K562 (cell line): Measurements from ENCODE around the gene SCPEP1.

Experiments
- CHD2 ChIP-seq: IDR thresholded peaks from 2 replicates; pipeline ENCODE4 v1.6.1; 2011; ENCODE audit warnings: low read depth, low read length
- COPS2 ChIP-seq: fragments of 450-650 bp; conservative IDR thresholded peaks from 2 replicates; pipeline ENCODE4 v1.6.1; 2016; ENCODE audit warnings: mild to moderate bottlenecking, moderate library complexity
- EP300 ChIP-seq: IDR thresholded peaks from 2 replicates; pipeline ENCODE4 v1.6.1; 2012; ENCODE audit warnings: low read length, improper control_type of control experiment
- JUND ChIP-seq, 2 experiments: IDR thresholded peaks; 2 replicates in 1 of 2; 3 replicates in 1 of 2; pipeline ENCODE4 v1.6.1; 2011; ENCODE audit warnings: borderline replicate concordance in 2 of 2, low read depth in 2 of 2, low read length in 2 of 2, improper control_type of control experiment in 1 of 2, missing biosample characterization in 1 of 2, missing genetic modification characterization in 1 of 2, missing genetic modification reagents in 1 of 2
- KLF10 ChIP-seq: fragments of 250-450 bp; sonication (Bioruptor Pico); IDR thresholded peaks from 2 replicates; pipeline ENCODE4 v1.6.1; 2021; ENCODE audit warnings: matching md5 sums
- NCOA6 ChIP-seq: fragments of 450-650 bp; IDR thresholded peaks from 2 replicates; pipeline ENCODE4 v1.6.1; 2017; ENCODE audit warnings: mild to moderate bottlenecking
- POLR2AphosphoS5 ChIP-seq: IDR thresholded peaks from 2 replicates; pipeline ENCODE4 v1.6.1; 2011; ENCODE audit warnings: mild to moderate bottlenecking, low read depth, low read length, moderate library complexity; ENCODE audit not compliant: control insufficient read depth, insufficient read depth
- ZNF146 ChIP-seq: IDR thresholded peaks from one replicate; pipeline ENCODE4 v1.6.1; 2018; ENCODE audit warnings: missing compliant biosample characterization; ENCODE audit not compliant: unreplicated experiment
- ZNF740 ChIP-seq, 3 experiments: fragments of 200-800 bp in 1 of 3; sonication (Bioruptor generic) in 1 of 3; sonication (generic) in 1 of 3; formaldehyde crosslinking in 1 of 3; IDR thresholded peaks; 2 replicates each; pipeline versions ENCODE4 v1.6.1 to v1.8.0; 2016 to 2022; ENCODE audit warnings: mild to moderate bottlenecking in 2 of 3, missing compliant biosample characterization in 2 of 3, missing genetic modification characterization in 2 of 3, missing genetic modification reagents in 1 of 3
- TF ChIP-seq, protein P1 (sequence below), 2 experiments: fragments of 450-650 bp in 1 of 2; sonication (generic) in 1 of 2; formaldehyde crosslinking in 1 of 2; IDR thresholded peaks in 1 of 2; conservative IDR thresholded peaks in 1 of 2; 2 replicates each; pipeline versions ENCODE4 v1.6.1 to v1.8.1; 2016 to 2023; ENCODE audit warnings: mild to moderate bottlenecking in 2 of 2, moderate library complexity in 2 of 2, inconsistent platforms in 1 of 2, missing genetic modification reagents in 1 of 2
- TF ChIP-seq, protein P2 (sequence below): fragments of 450-650 bp; IDR thresholded peaks from 2 replicates; pipeline ENCODE4 v1.6.1; 2017; ENCODE audit warnings: antibody characterized with exemption, mild to moderate bottlenecking

DNA sequence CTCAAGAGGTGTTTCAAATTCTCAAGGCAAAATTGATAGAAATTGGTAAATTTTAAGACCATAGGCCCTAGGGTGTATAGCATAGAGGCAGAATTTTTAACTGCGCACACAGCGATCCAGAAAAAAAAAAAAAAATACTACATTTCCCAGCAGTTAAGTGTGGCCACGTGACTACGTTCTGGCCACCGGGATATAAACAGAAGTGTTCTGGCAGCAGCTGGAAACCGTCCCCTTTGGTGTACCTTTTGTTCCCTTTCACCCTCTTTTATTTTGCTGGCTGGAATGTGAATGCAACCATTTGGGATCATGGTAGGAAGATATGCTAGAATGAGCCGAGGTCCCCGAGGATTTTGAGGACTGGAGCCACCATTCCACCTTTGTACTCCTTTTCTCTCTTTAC lies 54.4 kb downstream of the SCPEP1 start:
- TF ChIP-seq ZNF740 (CRISPR knock-in tag; IDR thresholded peaks at IDR 0.05) (no peak), ZNF740 (tag; IDR thresholded peaks at IDR 0.05) (no peak), NCOA6 (no peak), POLR2AphosphoS5 (no peak), JUND (IDR thresholded peaks at IDR 0.05; ENCODE audit: borderline replicate concordance, low read depth, low read length) (no peak), JUND (tag; IDR thresholded peaks at IDR 0.05; ENCODE audit: borderline replicate concordance, low read depth, low read length) (no peak), COPS2 (no peak), EP300 (no peak), CHD2 (no peak), KLF10 (CRISPR knock-in tag) (no peak), ZNF146 (no peak)
- TF ChIP-seq, protein P1, sequence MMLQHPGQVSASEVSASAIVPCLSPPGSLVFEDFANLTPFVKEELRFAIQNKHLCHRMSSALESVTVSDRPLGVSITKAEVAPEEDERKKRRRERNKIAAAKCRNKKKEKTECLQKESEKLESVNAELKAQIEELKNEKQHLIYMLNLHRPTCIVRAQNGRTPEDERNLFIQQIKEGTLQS (IDR thresholded peaks at IDR 0.05): no peak
- TF ChIP-seq, protein P1 (CRISPR knock-in tag; conservative IDR thresholded peaks at IDR 0.05): no peak
- TF ChIP-seq, protein P2, sequence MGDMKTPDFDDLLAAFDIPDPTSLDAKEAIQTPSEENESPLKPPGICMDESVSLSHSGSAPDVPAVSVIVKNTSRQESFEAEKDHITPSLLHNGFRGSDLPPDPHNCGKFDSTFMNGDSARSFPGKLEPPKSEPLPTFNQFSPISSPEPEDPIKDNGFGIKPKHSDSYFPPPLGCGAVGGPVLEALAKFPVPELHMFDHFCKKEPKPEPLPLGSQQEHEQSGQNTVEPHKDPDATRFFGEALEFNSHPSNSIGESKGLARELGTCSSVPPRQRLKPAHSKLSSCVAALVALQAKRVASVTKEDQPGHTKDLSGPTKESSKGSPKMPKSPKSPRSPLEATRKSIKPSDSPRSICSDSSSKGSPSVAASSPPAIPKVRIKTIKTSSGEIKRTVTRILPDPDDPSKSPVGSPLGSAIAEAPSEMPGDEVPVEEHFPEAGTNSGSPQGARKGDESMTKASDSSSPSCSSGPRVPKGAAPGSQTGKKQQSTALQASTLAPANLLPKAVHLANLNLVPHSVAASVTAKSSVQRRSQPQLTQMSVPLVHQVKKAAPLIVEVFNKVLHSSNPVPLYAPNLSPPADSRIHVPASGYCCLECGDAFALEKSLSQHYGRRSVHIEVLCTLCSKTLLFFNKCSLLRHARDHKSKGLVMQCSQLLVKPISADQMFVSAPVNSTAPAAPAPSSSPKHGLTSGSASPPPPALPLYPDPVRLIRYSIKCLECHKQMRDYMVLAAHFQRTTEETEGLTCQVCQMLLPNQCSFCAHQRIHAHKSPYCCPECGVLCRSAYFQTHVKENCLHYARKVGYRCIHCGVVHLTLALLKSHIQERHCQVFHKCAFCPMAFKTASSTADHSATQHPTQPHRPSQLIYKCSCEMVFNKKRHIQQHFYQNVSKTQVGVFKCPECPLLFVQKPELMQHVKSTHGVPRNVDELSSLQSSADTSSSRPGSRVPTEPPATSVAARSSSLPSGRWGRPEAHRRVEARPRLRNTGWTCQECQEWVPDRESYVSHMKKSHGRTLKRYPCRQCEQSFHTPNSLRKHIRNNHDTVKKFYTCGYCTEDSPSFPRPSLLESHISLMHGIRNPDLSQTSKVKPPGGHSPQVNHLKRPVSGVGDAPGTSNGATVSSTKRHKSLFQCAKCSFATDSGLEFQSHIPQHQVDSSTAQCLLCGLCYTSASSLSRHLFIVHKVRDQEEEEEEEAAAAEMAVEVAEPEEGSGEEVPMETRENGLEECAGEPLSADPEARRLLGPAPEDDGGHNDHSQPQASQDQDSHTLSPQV: no peak
